TTC549 (cell line): ENCODE data around the gene RPS23.
"Not testable (repeated sequence)": the region's sequence is repeated elsewhere in the genome, so short reads cannot be mapped to it uniquely, and the experiment has no call there.

Source experiments
- FAIRE-seq: peaks from 2 replicates; lab custom pipeline; 2012; peaks lifted over from hg19 to GRCh38; lab: Jason Lieb, UNC

The RPS23 gene

GRCh38 chr5:82287625-82288024 is 9.5 kb upstream of the RPS23 start:
- FAIRE-seq = no peak

- FAIRE-seq = no peak
These were observed 7.1 kb upstream of the RPS23 start for GRCh38 chr5:82285206-82285605.

DNA sequence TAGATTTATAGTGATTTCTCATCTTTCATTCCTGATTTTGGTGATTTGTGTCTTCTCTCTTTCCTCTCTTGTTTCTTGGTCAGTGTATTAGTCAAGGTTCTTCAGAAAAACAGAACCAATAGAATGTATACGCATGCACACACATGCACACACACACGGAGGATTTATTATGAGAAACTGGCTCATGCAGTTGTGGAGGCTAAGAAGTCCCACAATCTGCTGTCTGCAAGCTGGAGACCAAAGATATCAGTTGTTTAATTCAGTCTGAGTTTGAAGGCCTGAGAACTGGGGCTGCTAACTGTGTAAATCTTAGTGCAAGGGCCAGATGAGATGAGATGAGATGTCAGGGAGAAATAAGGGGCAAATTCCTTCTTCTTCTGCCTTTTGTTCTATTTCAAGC is 5.7 kb upstream of the RPS23 start:
- FAIRE-seq = no peak

GRCh38 chr5:82278711-82279370 is 687 bp upstream of the RPS23 start:
- FAIRE-seq = no peak

GRCh38 chr5:82277613-82277986 is 554 bp downstream of the RPS23 start:
- no peak for FAIRE-seq

DNA sequence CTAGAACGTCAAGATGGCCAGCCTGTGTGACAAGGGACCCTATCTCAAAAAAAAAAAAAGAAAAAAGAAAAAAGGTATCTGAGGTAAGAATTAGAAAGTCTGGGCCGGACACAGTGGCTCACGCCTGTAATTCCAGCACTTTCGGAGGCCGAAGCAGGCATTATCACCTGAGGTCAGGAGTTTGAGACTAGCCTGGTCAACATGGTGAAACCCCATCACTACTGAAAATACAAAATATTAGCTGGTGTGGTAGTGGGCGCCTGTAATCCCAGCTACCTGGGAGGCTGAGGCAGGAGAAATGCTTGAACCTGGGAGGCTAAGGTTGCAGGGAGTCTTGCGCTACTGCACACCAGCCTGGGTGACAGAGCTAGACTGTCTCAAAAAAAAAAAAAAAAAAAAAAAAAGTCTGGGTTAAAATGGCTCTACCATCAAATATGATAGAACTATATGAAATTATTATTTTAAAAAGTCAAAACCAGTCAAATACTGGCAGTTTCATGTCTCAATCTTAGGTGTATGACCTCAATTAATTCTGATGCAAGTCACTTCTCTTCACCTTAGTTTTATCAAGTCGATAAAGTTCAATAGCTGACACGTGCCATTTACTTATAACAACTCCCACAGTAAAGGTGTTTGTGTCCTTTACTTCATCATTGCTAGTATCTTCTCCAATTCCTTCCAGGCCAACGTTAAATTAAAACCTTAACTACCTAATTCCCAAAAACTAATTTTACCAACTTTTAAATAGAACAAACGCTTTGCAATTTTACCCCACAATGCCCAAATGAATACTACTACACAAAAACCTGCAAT is 1.1 kb downstream of the RPS23 start:
- no peak for FAIRE-seq

- no peak for FAIRE-seq
These were observed 2.9 kb downstream of the RPS23 start for GRCh38 chr5:82275216-82275664.

- FAIRE-seq = no peak
These were observed 3.6 kb downstream of the RPS23 start for GRCh38 chr5:82274343-82275211.

- FAIRE-seq = not testable (repeated sequence)
These were observed 4.7 kb downstream of the RPS23 start for GRCh38 chr5:82273426-82273825.

GRCh38 chr5:82272571-82273356 is 5.4 kb downstream of the RPS23 start:
- not testable (repeated sequence) for FAIRE-seq

DNA sequence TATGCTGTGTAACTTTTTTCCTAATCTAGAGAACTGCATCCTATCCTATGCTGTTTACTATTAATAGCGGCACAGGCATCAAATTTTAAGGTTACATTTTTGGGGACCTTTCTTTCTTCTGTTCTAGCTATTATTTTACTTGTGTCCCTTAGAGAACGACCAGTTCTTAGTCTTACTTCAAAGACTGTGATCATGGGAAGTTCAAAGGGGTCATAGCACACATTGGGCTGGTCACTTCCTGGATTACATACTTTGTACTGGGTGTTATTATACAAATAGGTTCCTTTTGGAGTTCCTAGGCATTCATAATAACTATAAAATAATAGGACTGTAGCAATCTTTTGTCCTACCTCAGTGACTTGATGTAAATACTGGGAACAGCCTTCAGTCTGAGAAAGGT is 8.8 kb downstream of the RPS23 start:
- not testable (repeated sequence) for FAIRE-seq

- FAIRE-seq = not testable (repeated sequence)
These were observed 10.7 kb downstream of the RPS23 start for GRCh38 chr5:82267297-82267933.

DNA sequence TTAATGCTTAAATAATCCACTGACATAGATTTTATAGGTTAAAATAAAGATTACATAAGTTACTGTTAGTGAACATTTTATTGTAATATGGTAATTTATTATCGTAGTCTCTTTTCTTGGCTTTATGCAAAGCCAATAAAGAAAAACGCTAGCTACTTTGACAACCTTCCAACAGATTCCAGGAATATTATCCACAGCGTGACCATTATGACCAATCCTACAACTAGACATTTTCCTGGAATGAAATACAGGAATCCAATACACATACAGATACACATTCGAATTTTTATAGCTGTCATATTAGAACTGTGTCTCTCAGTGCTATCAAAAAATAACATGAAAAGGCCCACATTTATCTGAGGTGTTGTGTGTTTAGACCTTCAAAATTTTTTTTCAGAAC is 13.1 kb downstream of the RPS23 start:
- FAIRE-seq = no peak

DNA sequence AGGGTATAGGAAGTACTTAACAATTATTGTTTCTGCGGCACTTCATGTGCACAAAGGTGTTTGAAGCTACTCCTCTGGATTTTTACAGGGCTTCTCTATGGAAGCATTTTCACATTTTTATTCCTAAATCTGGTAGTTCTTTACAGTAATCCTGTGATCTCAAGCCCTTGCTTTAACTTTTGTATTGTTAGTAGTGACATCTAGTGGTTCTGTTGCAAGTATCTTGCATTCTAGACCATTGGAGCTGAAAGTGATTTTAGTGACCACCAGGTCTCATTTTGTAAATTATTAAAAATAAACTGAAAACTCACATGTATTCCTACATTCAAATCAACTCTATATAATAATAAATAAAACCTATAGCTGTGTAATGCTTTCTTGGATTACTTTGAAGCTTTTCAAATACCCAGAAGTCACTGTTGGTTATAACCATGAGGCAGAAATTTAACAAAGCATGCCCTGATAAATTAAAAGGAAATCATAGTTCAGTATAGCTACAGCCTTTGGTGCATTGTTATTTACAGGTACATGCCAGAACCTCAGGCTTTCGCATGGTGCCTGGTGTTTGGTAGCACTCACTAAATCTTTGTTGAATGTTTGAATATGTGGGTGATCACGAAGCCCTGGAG is 18.9 kb downstream of the RPS23 start:
- FAIRE-seq = peak; percentile 76

DNA sequence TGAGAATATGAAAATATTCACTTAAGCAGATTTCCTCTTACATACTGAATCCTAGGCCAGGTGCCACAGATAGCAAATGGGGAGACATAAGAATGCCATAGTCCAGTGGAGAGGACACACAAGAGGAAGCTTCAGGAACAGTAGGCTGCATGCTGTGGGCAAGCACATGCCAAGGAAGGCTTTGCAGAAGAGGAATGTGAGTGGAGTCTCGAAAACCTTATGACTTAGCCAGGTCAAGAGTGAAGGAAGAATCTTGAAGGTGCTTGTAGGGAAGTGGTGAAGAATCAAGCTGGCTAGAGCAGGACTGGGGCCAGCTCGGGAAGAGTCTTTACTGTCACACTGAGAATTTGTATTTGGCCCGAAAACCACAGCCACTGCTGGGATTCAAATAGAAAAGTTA is 20.4 kb downstream of the RPS23 start:
- FAIRE-seq = no peak

GRCh38 chr5:82257247-82257646 is 20.9 kb downstream of the RPS23 start:
- no peak for FAIRE-seq

DNA sequence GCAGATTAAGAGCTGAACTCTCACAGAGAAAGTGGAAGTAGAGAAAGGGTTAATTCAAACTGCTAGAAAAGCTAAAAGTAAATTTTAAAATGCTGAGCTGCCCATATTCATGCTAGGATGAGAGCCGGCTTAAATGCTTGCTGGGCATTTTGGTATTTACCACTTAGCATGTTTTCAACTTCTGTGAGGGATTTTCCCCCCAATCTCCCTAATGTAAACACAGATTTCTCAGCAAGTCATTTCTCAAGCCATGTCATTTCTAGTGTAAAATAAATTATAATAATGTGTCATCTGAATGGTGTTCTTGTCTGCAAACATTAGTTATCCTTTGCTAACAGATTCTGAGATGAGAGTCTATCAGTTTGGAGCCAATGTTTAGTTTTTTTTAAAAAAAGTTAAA is 22.3 kb downstream of the RPS23 start:
- FAIRE-seq = no peak

- no peak for FAIRE-seq
These were observed 25.4 kb downstream of the RPS23 start for GRCh38 chr5:82252744-82253143.

DNA sequence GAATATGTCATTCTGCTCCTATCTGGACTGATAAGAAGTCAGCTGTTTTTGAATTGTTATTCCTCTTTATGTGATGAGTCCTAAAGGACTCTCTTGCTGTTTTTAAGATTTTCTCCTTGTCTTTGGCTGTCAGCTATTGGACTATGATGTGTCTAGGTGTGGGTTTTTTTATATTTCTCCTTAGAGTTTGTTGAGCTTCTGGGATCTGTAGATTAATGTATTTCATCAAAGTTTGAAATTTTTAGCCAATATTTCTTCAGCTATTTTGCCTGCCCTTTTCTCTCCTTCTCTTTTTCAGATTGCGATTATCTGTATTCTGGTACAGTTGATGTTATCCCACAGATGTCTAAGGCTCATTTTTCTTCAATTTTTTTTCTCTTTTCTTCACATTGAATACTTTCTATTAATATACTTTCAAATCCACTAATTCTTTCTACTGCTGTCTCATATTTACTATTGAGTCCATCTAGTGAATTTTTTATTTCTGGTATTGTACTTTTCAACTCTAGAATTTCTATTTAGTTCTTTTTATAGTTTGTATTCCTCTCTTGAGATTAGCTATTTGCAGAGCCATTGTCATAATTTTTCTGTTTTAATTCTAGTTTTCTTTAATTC is 31.1 kb downstream of the RPS23 start:
- no peak for FAIRE-seq

DNA sequence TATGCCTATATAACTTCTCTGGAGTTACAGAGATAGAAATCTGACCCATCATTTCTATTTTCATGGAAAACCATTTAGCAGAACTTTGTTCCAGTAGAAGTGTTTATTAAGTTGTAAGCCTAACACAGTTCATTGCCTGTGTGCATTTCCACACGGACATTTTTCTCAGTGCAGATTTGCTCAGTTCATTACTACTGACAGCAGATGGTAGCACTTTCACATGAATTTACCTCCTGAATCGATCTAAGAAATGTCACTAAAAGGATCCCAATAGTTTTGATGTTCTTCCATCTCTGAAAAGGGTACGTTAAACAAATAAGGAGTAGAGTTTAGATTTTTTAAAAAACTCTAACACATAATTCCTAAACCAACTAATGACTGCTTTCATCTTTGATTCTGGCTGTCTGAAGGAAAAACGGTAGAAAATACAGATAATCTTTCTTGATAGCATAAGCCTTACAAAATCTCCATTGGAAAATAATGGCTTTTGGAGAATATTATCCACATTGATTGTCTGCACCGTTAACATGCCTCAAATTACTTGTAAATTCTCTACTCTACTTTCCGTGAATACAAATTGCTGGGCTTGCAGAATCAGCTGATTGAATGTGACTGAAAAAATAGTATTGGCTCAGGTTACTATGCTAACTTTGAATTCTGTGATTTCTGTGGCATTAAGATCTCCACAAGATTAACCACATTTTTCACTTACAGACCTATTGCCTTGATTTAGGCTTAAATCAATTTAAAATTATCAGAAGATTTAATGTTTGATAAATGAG is 33.1 kb downstream of the RPS23 start:
- peak; percentile 59 for FAIRE-seq
